GM12892 (cell line): Measurements from ENCODE around the gene APLNR.

ENCODE experiments used
- DNase-seq: peaks from one replicate; pipeline ENCODE4 v3.0.0; 2011; ENCODE audit not compliant: insufficient read length
- FAIRE-seq: peaks from 2 replicates; lab custom pipeline; 2011; peaks lifted over from hg19 to GRCh38; lab: Jason Lieb, UNC
- POLR2A ChIP-seq: IDR thresholded peaks from 2 replicates; pipeline ENCODE4 v1.6.1; 2011; ENCODE audit warnings: low read depth, low read length, control low read depth
- POLR2AphosphoS5 ChIP-seq: IDR thresholded peaks from 2 replicates; pipeline ENCODE4 v1.6.1; 2011; ENCODE audit warnings: low read depth, low read length, control low read depth
- TAF1 ChIP-seq: IDR thresholded peaks from 2 replicates; pipeline ENCODE4 v1.6.1; 2011; ENCODE audit warnings: low read depth, mild to moderate bottlenecking, control low read depth, low read length, borderline replicate concordance

The APLNR gene

GRCh38 chr11:57228600-57228999, 8.4 kb downstream of the APLNR start:
- DNase-seq (no peak), FAIRE-seq (no peak)
- TF ChIP-seq TAF1 (no peak), POLR2AphosphoS5 (no peak), POLR2A (no peak)

DNA sequence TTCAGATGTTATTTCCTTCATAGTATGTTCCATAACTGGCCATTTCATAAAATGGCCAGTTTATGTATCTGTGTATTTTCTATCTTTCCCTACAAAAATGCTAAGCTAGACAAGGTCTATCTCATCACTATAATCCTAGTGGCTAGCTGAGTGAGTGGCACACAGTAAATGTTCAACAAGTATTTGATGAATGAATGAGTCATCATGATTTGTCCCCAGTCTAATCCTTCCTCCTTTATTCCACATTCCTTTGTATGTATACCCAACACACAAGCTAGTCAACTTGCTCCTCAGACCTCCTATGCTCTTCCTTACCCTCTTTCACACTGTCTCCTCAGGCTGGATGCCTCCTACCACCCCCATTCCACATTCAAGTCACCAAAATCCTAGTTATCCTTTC, 12.5 kb downstream of the APLNR start:
- TF ChIP-seq TAF1 (no peak), POLR2A (no peak), POLR2AphosphoS5 (no peak)
- FAIRE-seq (no peak), DNase-seq (no peak)

- TF ChIP-seq POLR2A (no peak), TAF1 (no peak), POLR2AphosphoS5 (no peak)
- DNase-seq (no peak), FAIRE-seq (no peak)
Observed at GRCh38 chr11:57224128-57224527, 12.9 kb downstream of the APLNR start.

GRCh38 chr11:57223601-57224000, 13.4 kb downstream of the APLNR start:
- FAIRE-seq: no peak
- DNase-seq: no peak
- TF ChIP-seq TAF1: no peak
- no peak for TF ChIP-seq POLR2A
- no peak for TF ChIP-seq POLR2AphosphoS5

GRCh38 chr11:57222239-57222638, 14.8 kb downstream of the APLNR start:
- TF ChIP-seq TAF1: no peak
- no peak for TF ChIP-seq POLR2A
- TF ChIP-seq POLR2AphosphoS5: no peak
- no peak for DNase-seq
- FAIRE-seq: no peak

GRCh38 chr11:57219021-57219627, 17.9 kb downstream of the APLNR start:
- DNase-seq (no peak), FAIRE-seq (no peak)
- no peak for TF ChIP-seq TAF1

DNA sequence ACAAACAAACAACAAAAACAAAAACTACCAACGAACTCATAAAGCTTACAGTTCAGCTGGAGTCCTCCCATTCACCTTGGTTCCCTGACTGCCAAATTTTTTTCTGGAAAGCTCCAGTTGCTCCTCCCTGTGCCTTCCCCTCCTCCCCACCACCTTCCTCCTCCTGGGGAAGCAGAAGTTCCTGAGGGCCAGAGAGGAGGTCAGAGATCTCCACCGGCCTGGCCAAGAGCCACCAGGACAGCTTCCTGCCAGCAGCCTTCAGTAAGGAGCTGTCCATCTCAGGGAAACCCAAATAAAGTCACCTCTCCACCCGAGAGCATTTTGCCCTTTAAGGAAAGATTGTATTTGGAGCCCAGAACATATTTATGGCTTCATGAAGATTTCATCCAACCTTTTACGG, 20.0 kb downstream of the APLNR start:
- DNase-seq (no peak), FAIRE-seq (no peak)
- TF ChIP-seq TAF1 (no peak), POLR2AphosphoS5 (no peak), POLR2A (no peak)

DNA sequence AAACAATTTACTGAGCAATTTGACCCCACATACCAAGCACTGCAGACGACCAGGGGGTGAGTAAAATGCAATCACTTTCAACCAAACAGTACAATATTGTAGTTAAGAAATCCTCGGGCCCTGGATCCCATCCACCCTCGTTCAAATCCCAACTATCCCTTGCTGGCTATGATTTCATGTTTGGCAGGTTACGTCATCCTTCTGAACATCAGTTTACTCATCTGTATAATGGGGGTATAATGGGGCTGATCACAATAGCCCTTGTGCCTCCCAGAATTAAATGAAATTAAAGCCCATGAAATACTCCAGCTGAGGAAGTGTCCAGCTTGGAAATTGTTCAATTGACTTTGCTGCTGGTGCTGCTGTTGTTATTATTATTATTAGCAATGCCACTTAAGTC, 20.6 kb downstream of the APLNR start:
- FAIRE-seq (no peak), DNase-seq (no peak)
- no peak for TF ChIP-seq POLR2A
- TF ChIP-seq TAF1: no peak
- TF ChIP-seq POLR2AphosphoS5: no peak

DNA sequence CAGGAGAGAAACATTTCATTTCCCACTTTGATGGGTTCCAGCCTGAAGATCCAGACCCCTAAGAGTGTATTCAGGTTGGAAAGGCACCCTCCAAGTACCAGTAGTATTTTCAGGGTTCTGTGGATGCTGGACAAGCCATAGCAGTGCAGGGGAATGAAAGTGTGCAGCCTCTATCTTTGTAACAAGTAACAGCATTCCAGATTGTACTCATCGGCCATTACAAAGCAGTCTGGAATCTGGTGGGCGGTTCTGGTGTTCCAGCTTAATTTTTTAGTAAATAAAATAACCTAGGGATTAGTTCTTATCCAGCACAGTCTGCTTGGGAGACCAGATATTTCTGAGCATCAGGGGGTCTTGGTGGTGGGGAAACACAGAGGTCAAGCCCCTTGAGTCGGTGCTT, 22.6 kb downstream of the APLNR start:
- no peak for FAIRE-seq

DNA sequence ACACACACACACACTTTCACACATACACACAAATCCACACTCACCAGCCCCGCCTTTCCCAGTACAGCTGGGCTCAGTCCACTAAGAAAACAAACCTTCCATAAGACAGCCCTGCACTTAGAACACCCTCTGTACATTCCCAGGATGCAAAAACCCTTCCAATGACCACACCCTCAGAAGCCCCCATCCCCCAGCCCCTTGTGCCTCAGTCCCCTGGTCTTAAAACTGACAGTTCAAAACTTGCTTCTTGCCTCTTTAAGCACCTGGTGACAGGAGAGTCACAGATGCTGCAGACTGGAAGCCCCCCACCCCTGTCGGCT, 23.0 kb downstream of the APLNR start:
- DNase-seq: no peak
- FAIRE-seq: no peak
- no peak for TF ChIP-seq POLR2AphosphoS5
- no peak for TF ChIP-seq POLR2A
- no peak for TF ChIP-seq TAF1

More for the DNA sequence above, 22.6 kb downstream of the APLNR start:
- no peak for TF ChIP-seq POLR2A
- TF ChIP-seq POLR2AphosphoS5: no peak
- no peak for TF ChIP-seq TAF1
- no peak for DNase-seq

DNA sequence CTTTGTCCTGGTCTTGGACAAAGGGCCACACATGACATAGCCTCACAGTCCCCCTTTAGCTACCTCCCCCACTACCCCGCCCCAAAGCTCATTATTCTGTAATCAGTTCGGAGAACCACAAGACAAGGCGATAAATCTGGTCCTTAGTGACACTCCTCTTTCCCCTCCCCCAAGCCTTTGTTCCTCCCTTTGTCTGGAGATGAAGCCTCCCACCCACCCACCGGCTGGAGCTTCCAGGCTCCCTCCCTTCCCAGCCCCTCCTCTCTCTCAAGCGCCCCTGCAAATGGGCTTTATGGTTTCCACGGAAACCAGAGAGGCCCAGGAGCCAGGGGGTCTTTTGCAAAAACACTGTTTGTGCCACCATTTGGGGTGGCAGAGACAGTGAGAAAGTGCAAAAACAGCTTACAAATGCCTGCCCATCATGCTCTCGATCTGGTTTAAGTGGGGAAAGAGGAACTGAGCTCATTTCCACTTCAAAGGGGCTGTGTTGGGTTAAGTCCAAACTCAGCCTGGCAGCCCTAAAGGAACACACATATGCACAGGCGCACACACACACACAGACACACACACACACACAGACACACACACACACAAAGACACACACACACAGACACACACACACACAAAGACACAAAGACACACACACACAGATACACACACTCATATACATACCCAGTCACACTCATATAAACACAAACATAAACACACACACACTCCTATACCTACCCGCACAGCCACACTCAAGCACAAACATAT, 23.5 kb downstream of the APLNR start:
- FAIRE-seq (no peak), DNase-seq (no peak)
- TF ChIP-seq POLR2AphosphoS5: no peak
- no peak for TF ChIP-seq TAF1
- no peak for TF ChIP-seq POLR2A

- TF ChIP-seq POLR2AphosphoS5 (no peak), POLR2A (no peak), TAF1 (no peak)
- DNase-seq (no peak), FAIRE-seq (no peak)
Observed at GRCh38 chr11:57210781-57211180, 26.3 kb downstream of the APLNR start.

DNA sequence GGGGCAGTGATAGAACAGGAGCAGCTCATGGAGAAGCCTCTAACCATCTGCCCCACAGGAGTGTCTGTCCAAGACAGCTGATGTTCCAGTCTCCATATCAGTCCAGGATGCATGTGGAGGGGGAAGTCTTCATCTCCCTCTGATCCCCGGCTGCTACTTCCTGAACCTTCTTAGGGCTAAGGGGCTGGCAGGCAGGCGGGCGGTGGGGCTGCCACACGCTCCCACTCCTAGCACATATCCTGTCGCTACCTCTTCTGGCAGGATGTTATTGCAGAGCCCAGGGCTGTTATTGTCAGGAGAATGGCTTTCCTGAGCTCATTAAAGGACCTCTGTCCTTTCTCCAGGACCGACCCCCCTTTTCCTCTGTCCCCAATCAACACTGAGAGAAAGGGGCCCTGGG, 29.9 kb downstream of the APLNR start:
- DNase-seq (no peak), FAIRE-seq (no peak)
- TF ChIP-seq POLR2AphosphoS5 (no peak), TAF1 (no peak), POLR2A (no peak)

DNA sequence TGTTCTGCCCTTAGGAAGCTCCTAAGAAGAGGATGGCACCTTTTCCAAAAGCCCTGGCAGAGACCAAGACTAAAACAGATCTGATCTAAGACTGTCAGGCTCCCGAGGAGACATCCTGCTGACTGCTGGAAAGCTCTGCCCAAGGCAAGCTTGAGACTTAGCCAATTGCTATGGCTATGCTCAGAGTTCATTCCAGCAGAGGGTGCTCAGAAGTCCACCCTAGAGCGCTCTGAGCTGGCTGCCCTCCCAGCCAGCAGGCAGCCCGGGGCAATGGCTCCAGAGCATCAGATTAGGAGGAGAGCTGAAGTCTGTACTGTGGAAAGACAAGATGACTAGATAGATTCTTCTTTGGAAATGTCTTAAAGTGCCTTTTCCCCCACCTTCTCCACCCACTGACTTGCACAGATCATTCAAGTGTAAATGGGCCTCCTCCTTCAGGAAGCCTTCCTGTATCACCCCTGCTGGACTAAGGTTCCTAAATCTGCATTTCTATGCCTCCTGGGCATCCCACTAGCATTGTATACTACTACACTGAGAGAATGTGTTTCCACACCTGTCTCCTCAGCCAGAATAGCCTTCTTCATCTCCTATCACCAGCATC, 31.9 kb downstream of the APLNR start:
- TF ChIP-seq POLR2A: no peak
- TF ChIP-seq TAF1: no peak
- no peak for TF ChIP-seq POLR2AphosphoS5
- DNase-seq: no peak
- no peak for FAIRE-seq
